ENCODE results near the gene KRTAP5-8. TPM values are rescaled to one million over a fixed set of nuclear protein-coding genes. Genes with fewer than 3 reads are reported as not detected.
"Not testable (repeated sequence)": the region's sequence is repeated elsewhere in the genome, so short reads cannot be mapped to it uniquely, and the experiment has no call there.

Gene KRTAP5-8
- total RNA-seq, 1 experiment from 2014 or later: not detected

DNA sequence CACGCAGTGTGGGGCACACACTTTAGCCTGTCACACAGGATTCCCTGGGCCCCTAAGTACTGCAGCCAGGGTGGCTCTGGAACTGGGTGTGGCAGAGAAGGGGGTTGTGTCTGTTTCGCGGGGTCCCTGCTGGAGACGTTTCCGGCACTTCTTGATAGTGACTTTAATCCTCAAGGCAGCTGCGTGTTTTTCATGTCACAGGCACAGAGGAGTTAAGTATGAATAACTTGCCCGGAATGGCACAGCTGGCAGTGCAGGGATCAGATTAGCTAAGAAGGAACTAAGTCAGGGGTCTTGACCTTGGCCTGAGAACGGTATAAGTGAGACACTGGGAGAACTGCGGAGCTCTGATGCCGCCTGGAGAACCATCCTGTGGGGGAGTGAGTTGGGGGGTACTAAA lies 18.3 kb upstream of the KRTAP5-8 start:
- no peak for DNase-seq (ENCODE audit: low spot score)
- intact Hi-C loops (cut with micrococcal nuclease; ENCODE audit: unreplicated experiment): no loop called here
- no peaks in the 10 kb centered on the region for H3K9me3 ChIP-seq (ENCODE audit: low read depth, low read length, poor library complexity, severe bottlenecking)

DNA sequence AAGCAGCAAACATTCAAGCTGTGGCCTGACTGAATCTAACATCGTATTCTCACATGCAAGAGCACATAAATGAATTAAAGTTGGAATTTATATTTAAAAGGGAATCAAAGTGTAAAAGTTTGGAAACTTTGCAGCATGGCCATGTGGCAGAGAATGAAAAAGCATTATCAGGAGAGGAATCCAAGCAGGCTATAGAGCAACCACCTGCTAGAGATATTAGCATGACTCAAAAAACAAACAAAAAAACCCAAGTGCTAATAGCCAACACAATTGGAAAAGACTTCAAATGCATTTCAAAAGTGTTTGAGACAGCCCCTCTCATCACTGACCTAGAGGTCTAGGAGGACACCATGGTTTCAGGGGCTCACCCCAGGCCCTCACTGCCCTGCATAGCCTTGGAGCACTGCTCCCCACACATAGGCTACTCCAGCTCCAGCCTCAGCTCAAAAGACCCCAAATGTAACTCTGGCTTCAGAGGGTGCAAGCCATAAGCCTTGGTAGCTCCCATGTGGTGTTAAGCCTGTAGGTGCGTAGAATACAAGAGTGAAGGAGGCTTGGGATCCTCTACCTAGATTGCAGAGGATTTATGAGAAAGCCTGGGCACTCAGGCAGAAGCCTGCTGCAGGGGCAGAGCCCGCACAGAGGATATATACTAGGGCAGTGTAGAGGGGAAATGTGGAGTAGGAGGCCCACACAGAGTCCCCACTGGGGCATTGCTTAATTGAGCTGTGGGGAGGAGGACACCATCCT lies 12.5 kb upstream of the KRTAP5-8 start:
- H3K4me3 ChIP-seq (ENCODE audit: low read depth, low read length, poor library complexity, severe bottlenecking): no peak overlapping the region
- H3K27ac ChIP-seq (ENCODE audit: low read depth, low read length, poor library complexity, severe bottlenecking): no peak overlapping the region
- H3K36me3 ChIP-seq (ENCODE audit: insufficient read depth, low read length, poor library complexity, severe bottlenecking): no peaks in the 10 kb centered on the region
- H3K9me3 ChIP-seq (ENCODE audit: low read depth, low read length, poor library complexity, severe bottlenecking): no peaks in the 10 kb centered on the region
- no peak for DNase-seq (ENCODE audit: low spot score)
- ChIA-PET CTCF (interaction anchor here (0.6 kb wide), 1 partner anchor 73 kb away, joined by 4 read pairs; the partner anchor contains the start of gene NADSYN1), POLR2A (ENCODE audit: low non-redundant PET) (no interaction called here)
- no peaks in the 10 kb centered on the region for H3K4me1 ChIP-seq (ENCODE audit: insufficient read depth, low read length, poor library complexity, severe bottlenecking)
- no peaks in the 10 kb centered on the region for H3K27me3 ChIP-seq (replicated peaks; ENCODE audit: insufficient read depth, low read depth, low read length, poor library complexity)
- BruUV-seq (replicated peaks): no TSS peak
- no peak for TF ChIP-seq EZH2 (IDR thresholded peaks at IDR 0.05; ENCODE audit: borderline replicate concordance, low read depth, low read length, poor library complexity, severe bottlenecking)
- TF ChIP-seq, protein P1, sequence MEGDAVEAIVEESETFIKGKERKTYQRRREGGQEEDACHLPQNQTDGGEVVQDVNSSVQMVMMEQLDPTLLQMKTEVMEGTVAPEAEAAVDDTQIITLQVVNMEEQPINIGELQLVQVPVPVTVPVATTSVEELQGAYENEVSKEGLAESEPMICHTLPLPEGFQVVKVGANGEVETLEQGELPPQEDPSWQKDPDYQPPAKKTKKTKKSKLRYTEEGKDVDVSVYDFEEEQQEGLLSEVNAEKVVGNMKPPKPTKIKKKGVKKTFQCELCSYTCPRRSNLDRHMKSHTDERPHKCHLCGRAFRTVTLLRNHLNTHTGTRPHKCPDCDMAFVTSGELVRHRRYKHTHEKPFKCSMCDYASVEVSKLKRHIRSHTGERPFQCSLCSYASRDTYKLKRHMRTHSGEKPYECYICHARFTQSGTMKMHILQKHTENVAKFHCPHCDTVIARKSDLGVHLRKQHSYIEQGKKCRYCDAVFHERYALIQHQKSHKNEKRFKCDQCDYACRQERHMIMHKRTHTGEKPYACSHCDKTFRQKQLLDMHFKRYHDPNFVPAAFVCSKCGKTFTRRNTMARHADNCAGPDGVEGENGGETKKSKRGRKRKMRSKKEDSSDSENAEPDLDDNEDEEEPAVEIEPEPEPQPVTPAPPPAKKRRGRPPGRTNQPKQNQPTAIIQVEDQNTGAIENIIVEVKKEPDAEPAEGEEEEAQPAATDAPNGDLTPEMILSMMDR (conservative IDR thresholded peaks at IDR 0.05; ENCODE audit: low read depth, low read length): no peak
- intact Hi-C loops (cut with micrococcal nuclease; ENCODE audit: unreplicated experiment): no loop called here

More for the DNA sequence above, 18.3 kb upstream of the KRTAP5-8 start:
- Histone ChIP-seq H3K27ac (ENCODE audit: low read depth, low read length, poor library complexity, severe bottlenecking) (no peak overlapping the region), H3K27me3 (replicated peaks; ENCODE audit: insufficient read depth, low read depth, low read length, poor library complexity) (no peaks in the 10 kb centered on the region), H3K36me3 (ENCODE audit: insufficient read depth, low read length, poor library complexity, severe bottlenecking) (no peaks in the 10 kb centered on the region), H3K4me1 (ENCODE audit: insufficient read depth, low read length, poor library complexity, severe bottlenecking) (no peaks in the 10 kb centered on the region), H3K4me3 (ENCODE audit: low read depth, low read length, poor library complexity, severe bottlenecking) (no peak overlapping the region)
- no TSS peak for BruUV-seq (replicated peaks)
- ChIA-PET POLR2A (ENCODE audit: low non-redundant PET) (no interaction called here), CTCF (no interaction called here)
- no peak for TF ChIP-seq EZH2 (IDR thresholded peaks at IDR 0.05; ENCODE audit: borderline replicate concordance, low read depth, low read length, poor library complexity, severe bottlenecking)
- TF ChIP-seq, protein P1 (conservative IDR thresholded peaks at IDR 0.05; ENCODE audit: low read depth, low read length): no peak

DNA sequence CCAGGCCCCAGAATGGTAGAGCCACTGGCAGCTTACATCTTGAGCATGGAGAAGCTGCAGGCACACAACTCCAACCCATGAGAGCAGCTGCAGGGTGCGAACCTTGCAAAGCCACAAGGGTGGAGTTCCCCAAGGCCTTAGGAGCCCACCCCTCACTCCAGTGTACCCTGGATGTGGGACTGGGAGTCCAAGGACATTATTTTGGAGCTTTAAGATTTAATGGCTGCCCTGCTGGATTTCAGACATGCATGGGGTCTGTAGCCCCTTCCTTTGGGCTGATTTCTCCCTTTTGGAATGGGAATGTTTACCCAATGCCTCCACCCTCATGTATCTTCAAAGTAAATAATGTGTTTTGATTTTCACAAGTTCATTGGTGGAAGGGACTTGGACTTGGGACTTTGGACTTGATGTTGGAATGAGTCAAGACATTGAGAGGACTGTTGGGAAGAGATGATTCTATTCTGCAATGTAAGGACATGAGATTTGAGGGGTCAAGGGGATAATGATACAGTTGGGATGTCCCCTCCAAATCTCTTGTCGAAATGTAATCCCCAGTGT lies 11.8 kb upstream of the KRTAP5-8 start:
- no peak overlapping the region for H3K27ac ChIP-seq (ENCODE audit: low read depth, low read length, poor library complexity, severe bottlenecking)
- TF ChIP-seq EZH2 (IDR thresholded peaks at IDR 0.05; ENCODE audit: borderline replicate concordance, low read depth, low read length, poor library complexity, severe bottlenecking): no peak
- TF ChIP-seq, protein P1 (conservative IDR thresholded peaks at IDR 0.05; ENCODE audit: low read depth, low read length): no peak
- H3K9me3 ChIP-seq (ENCODE audit: low read depth, low read length, poor library complexity, severe bottlenecking): no peaks in the 10 kb centered on the region
- ChIA-PET POLR2A (ENCODE audit: low non-redundant PET) (no interaction called here), CTCF (no interaction called here)
- no peaks in the 10 kb centered on the region for H3K4me1 ChIP-seq (ENCODE audit: insufficient read depth, low read length, poor library complexity, severe bottlenecking)
- no peaks in the 10 kb centered on the region for H3K27me3 ChIP-seq (replicated peaks; ENCODE audit: insufficient read depth, low read depth, low read length, poor library complexity)
- no peak overlapping the region for H3K4me3 ChIP-seq (ENCODE audit: low read depth, low read length, poor library complexity, severe bottlenecking)
- no peaks in the 10 kb centered on the region for H3K36me3 ChIP-seq (ENCODE audit: insufficient read depth, low read length, poor library complexity, severe bottlenecking)
- no peak for DNase-seq (ENCODE audit: low spot score)
- BruUV-seq (replicated peaks): no TSS peak
- intact Hi-C loops (cut with micrococcal nuclease; ENCODE audit: unreplicated experiment): no loop called here

DNA sequence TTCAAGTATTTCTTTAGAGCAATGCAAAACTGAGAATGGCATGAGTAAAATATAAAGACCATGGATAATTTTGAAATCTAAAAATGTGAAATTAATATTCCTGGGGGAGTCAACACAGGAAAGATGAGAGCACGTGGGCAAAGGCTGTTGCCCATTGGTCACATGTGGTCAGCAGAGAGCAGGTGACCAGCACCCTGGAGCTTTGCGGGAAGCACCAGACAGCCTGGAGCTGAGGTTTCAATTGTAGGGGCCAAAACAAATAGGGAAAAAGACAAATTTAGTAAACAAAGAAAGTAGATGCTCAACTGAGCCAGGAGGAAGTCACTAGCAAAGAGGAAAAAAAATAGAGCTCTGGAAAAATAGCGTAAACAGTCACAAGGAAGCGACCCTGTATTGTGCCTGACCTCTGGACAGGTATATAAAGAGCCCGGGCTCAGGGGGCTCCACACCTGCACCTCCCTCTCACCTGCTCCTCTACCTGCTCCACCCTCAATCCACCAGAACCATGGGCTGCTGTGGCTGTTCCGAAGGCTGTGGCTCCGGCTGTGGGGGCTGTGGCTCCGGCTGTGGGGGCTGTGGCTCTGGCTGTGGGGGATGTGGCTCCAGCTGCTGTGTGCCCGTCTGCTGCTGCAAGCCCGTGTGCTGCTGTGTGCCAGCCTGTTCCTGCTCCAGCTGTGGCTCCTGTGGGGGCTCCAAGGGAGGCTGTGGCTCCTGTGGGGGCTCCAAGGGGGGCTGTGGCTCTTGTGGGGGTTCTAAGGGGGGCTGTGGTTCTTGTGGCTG lies 10.8 kb upstream of the KRTAP5-8 start, which contains the start of gene KRTAP5-7:
KRTAP5-7 (plus strand) TSS at position 472 of the 780 bp plus-strand sequence; CDS start at position 506, 34 bp downstream.
- H3K27ac ChIP-seq (ENCODE audit: low read depth, low read length, poor library complexity, severe bottlenecking); H3K4me3 ChIP-seq (ENCODE audit: low read depth, low read length, poor library complexity, severe bottlenecking); H3K27me3 ChIP-seq (replicated peaks; ENCODE audit: insufficient read depth, low read depth, low read length, poor library complexity); POLR2A ChIA-PET (ENCODE audit: low non-redundant PET); H3K4me1 ChIP-seq (ENCODE audit: insufficient read depth, low read length, poor library complexity, severe bottlenecking); H3K36me3 ChIP-seq (ENCODE audit: insufficient read depth, low read length, poor library complexity, severe bottlenecking); H3K9me3 ChIP-seq (ENCODE audit: low read depth, low read length, poor library complexity, severe bottlenecking); CTCF ChIA-PET; BruUV-seq (replicated peaks); intact Hi-C loops (cut with micrococcal nuclease; ENCODE audit: unreplicated experiment); DNase-seq (ENCODE audit: low spot score): not testable (repeated sequence)

All from A673 (cell line).